ENCODE measurements around the gene POLD1. TPM values are rescaled to one million over a fixed set of nuclear protein-coding genes. Genes with fewer than 3 reads are reported as not detected.
"Not testable (repeated sequence)": the region's sequence is repeated elsewhere in the genome, so short reads cannot be mapped to it uniquely, and the experiment has no call there.

Gene POLD1
- total RNA-seq, 1 donor from 2014 or later: 18.9 TPM

- Histone ChIP-seq H3K9me3 (ENCODE audit: insufficient read depth, low read depth, low read length) (peaks cover 13% of the 10 kb centered on the region), H3K27ac (ENCODE audit: low read depth, low read length) (no peak overlapping the region), H3K27me3 (ENCODE audit: insufficient read depth, low read length) (no peaks in the 10 kb centered on the region), H2AFZ (ENCODE audit: low read depth, low read length) (no peak overlapping the region), H3K9ac (ENCODE audit: low read length) (no peak overlapping the region), H4K20me1 (ENCODE audit: insufficient read depth, low read length) (no peaks in the 10 kb centered on the region), H3K79me2 (ENCODE audit: insufficient read depth, low read length) (no peaks in the 10 kb centered on the region), H3K36me3 (ENCODE audit: insufficient read depth, low read length) (no peaks in the 10 kb centered on the region), H3K4me1 (ENCODE audit: insufficient read depth, low read length) (no peaks in the 10 kb centered on the region), H3K4me3 (ENCODE audit: insufficient read depth, low read depth, low read length) (no peak overlapping the region), H3K4me2 (ENCODE audit: low read length) (no peak overlapping the region)
- H3K27ac Mint-ChIP-seq (ENCODE audit: unreplicated experiment): no peak overlapping the region
- H3K9me3 Mint-ChIP-seq (ENCODE audit: unreplicated experiment): peaks cover 23% of the 10 kb centered on the region
- no peak for FAIRE-seq
- H3K27me3 Mint-ChIP-seq (ENCODE audit: low read depth, unreplicated experiment): no peaks in the 10 kb centered on the region
- TF ChIP-seq EZH2 (IDR thresholded peaks at IDR 0.05; ENCODE audit: insufficient read depth, low read length): no peak
- no peak for TF ChIP-seq CTCF (IDR thresholded peaks at IDR 0.05; ENCODE audit: insufficient read depth, low read depth, low read length)
- no peaks in the 10 kb centered on the region for H3K4me1 Mint-ChIP-seq (ENCODE audit: low read depth, unreplicated experiment)
- no peak overlapping the region for H3K4me3 Mint-ChIP-seq (ENCODE audit: unreplicated experiment)
- H3K36me3 Mint-ChIP-seq (ENCODE audit: low read depth, unreplicated experiment): no peaks in the 10 kb centered on the region
- no peak for DNase-seq (ENCODE audit: low read depth)
These were observed 43.8 kb upstream of the POLD1 start for GRCh38 chr19:50340331-50340730.

GRCh38 chr19:50341091-50341564 lies 43.0 kb upstream of the POLD1 start:
- Mint-ChIP-seq H3K27ac (ENCODE audit: unreplicated experiment) (no peak overlapping the region), H3K36me3 (ENCODE audit: low read depth, unreplicated experiment) (no peaks in the 10 kb centered on the region), H3K9me3 (ENCODE audit: unreplicated experiment) (peaks cover 19% of the 10 kb centered on the region), H3K4me3 (ENCODE audit: unreplicated experiment) (no peak overlapping the region), H3K27me3 (ENCODE audit: low read depth, unreplicated experiment) (no peaks in the 10 kb centered on the region), H3K4me1 (ENCODE audit: low read depth, unreplicated experiment) (no peaks in the 10 kb centered on the region)
- no peaks in the 10 kb centered on the region for H4K20me1 ChIP-seq (ENCODE audit: insufficient read depth, low read length)
- H3K36me3 ChIP-seq (ENCODE audit: insufficient read depth, low read length): no peaks in the 10 kb centered on the region
- H3K9ac ChIP-seq (ENCODE audit: low read length): no peak overlapping the region
- H3K27ac ChIP-seq (ENCODE audit: low read depth, low read length): no peak overlapping the region
- peaks cover 13% of the 10 kb centered on the region for H3K9me3 ChIP-seq (ENCODE audit: insufficient read depth, low read depth, low read length)
- FAIRE-seq (no peak), DNase-seq (ENCODE audit: low read depth) (no peak)
- H3K79me2 ChIP-seq (ENCODE audit: insufficient read depth, low read length): no peaks in the 10 kb centered on the region
- H3K4me3 ChIP-seq (ENCODE audit: insufficient read depth, low read depth, low read length): no peak overlapping the region
- no peak overlapping the region for H3K4me2 ChIP-seq (ENCODE audit: low read length)
- no peaks in the 10 kb centered on the region for H3K4me1 ChIP-seq (ENCODE audit: insufficient read depth, low read length)
- TF ChIP-seq CTCF (IDR thresholded peaks at IDR 0.05; ENCODE audit: insufficient read depth, low read depth, low read length) (no peak), EZH2 (IDR thresholded peaks at IDR 0.05; ENCODE audit: insufficient read depth, low read length) (no peak)
- H3K27me3 ChIP-seq (ENCODE audit: insufficient read depth, low read length): no peaks in the 10 kb centered on the region
- no peak overlapping the region for H2AFZ ChIP-seq (ENCODE audit: low read depth, low read length)

- no peaks in the 10 kb centered on the region for H3K36me3 ChIP-seq (ENCODE audit: insufficient read depth, low read length)
- peaks cover 19% of the 10 kb centered on the region for H3K9me3 Mint-ChIP-seq (ENCODE audit: unreplicated experiment)
- no peaks in the 10 kb centered on the region for H3K27me3 ChIP-seq (ENCODE audit: insufficient read depth, low read length)
- H3K4me2 ChIP-seq (ENCODE audit: low read length): no peak overlapping the region
- H2AFZ ChIP-seq (ENCODE audit: low read depth, low read length): no peak overlapping the region
- H3K4me1 Mint-ChIP-seq (ENCODE audit: low read depth, unreplicated experiment): no peaks in the 10 kb centered on the region
- no peaks in the 10 kb centered on the region for H3K27me3 Mint-ChIP-seq (ENCODE audit: low read depth, unreplicated experiment)
- TF ChIP-seq EZH2 (IDR thresholded peaks at IDR 0.05; ENCODE audit: insufficient read depth, low read length) (no peak), CTCF (IDR thresholded peaks at IDR 0.05; ENCODE audit: insufficient read depth, low read depth, low read length) (no peak)
- H3K4me3 Mint-ChIP-seq (ENCODE audit: unreplicated experiment): no peak overlapping the region
- H3K36me3 Mint-ChIP-seq (ENCODE audit: low read depth, unreplicated experiment): no peaks in the 10 kb centered on the region
- no peaks in the 10 kb centered on the region for H3K4me1 ChIP-seq (ENCODE audit: insufficient read depth, low read length)
- H3K4me3 ChIP-seq (ENCODE audit: insufficient read depth, low read depth, low read length): no peak overlapping the region
- H3K27ac Mint-ChIP-seq (ENCODE audit: unreplicated experiment): no peak overlapping the region
- DNase-seq (ENCODE audit: low read depth) (no peak), FAIRE-seq (no peak)
- no peaks in the 10 kb centered on the region for H3K79me2 ChIP-seq (ENCODE audit: insufficient read depth, low read length)
- H4K20me1 ChIP-seq (ENCODE audit: insufficient read depth, low read length): no peaks in the 10 kb centered on the region
- H3K9ac ChIP-seq (ENCODE audit: low read length): no peak overlapping the region
- peaks cover 9% of the 10 kb centered on the region for H3K9me3 ChIP-seq (ENCODE audit: insufficient read depth, low read depth, low read length)
- H3K27ac ChIP-seq (ENCODE audit: low read depth, low read length): no peak overlapping the region
These were observed 39.4 kb upstream of the POLD1 start for GRCh38 chr19:50344661-50345318.

GRCh38 chr19:50347089-50347581 lies 37.0 kb upstream of the POLD1 start:
- FAIRE-seq; H3K79me2 ChIP-seq (ENCODE audit: insufficient read depth, low read length); H3K4me3 ChIP-seq (ENCODE audit: insufficient read depth, low read depth, low read length); H3K4me1 Mint-ChIP-seq (ENCODE audit: low read depth, unreplicated experiment); H4K20me1 ChIP-seq (ENCODE audit: insufficient read depth, low read length); H3K27me3 ChIP-seq (ENCODE audit: insufficient read depth, low read length); H3K4me3 Mint-ChIP-seq (ENCODE audit: unreplicated experiment); H3K36me3 Mint-ChIP-seq (ENCODE audit: low read depth, unreplicated experiment); H3K9me3 ChIP-seq (ENCODE audit: insufficient read depth, low read depth, low read length); H3K4me1 ChIP-seq (ENCODE audit: insufficient read depth, low read length); H2AFZ ChIP-seq (ENCODE audit: low read depth, low read length); H3K27ac ChIP-seq (ENCODE audit: low read depth, low read length); H3K36me3 ChIP-seq (ENCODE audit: insufficient read depth, low read length); DNase-seq (ENCODE audit: low read depth); H3K4me2 ChIP-seq (ENCODE audit: low read length); H3K27ac Mint-ChIP-seq (ENCODE audit: unreplicated experiment); H3K9ac ChIP-seq (ENCODE audit: low read length); H3K27me3 Mint-ChIP-seq (ENCODE audit: low read depth, unreplicated experiment): not testable (repeated sequence)
- H3K9me3 Mint-ChIP-seq (ENCODE audit: unreplicated experiment): peaks cover 15% of the 10 kb centered on the region

Measured in astrocyte (in vitro differentiated cells and primary cell).